Hair follicle dermal papilla cell (primary cell): ENCODE data around the gene TFAP2A. TPM values are rescaled to one million over a fixed set of nuclear protein-coding genes. Genes with fewer than 3 reads are reported as not detected.

Experiments used
- small RNA-seq: library from RNA; depleted of rRNA; stranded (forward); fragments of <200 nt; gene quantifications from one replicate; pipeline ENCODE3, GENCODE V24; 2012
- total RNA-seq: library from RNA; depleted of rRNA; stranded (reverse); fragments of >200 nt; gene quantifications from 2 replicates; pipeline ENCODE4 v1.2.3, GENCODE V29; 2012

TFAP2A gene
- 8.5 and 9.7 TPM in 2 replicates for total RNA-seq

GRCh38 chr6:10414756-10415616 lies at the start of gene TFAP2A:
Gene TFAP2A, minus strand, starts transcription at chr6:10415074. Its CDS starts 83 bp downstream, at chr6:10414991.

Small RNAs within 50 kb of the gene (small RNA-seq; reads per million reads assigned to genes)
- not detected for gene MIR5689

Other genes starting within 250 kb of the TFAP2A start
- 0.16 TPM in 1 of 2 replicates, not detected in the other for gene GCNT2, start 106.3 kb upstream of the TFAP2A start, total RNA-seq